HG03521 (cell line): ENCODE data around the gene CNNM2.
"Not testable (repeated sequence)": the region's sequence is repeated elsewhere in the genome, so short reads cannot be mapped to it uniquely, and the experiment has no call there.

ENCODE experiments used
- ATAC-seq: cut with Tn5 transposase; IDR thresholded peaks from one replicate; pipeline ENCODE4 v1.9.1; 2021; ENCODE audit warnings: mild to moderate bottlenecking, moderate library complexity; ENCODE audit not compliant: unreplicated experiment

The CNNM2 gene

GRCh38 chr10:102923601-102924000 is 5.5 kb downstream of the CNNM2 start:
- no peak for ATAC-seq

GRCh38 chr10:102926842-102927241 is 8.7 kb downstream of the CNNM2 start:
- no peak for ATAC-seq

- no peak for ATAC-seq
Measured at GRCh38 chr10:102927311-102928010, 9.4 kb downstream of the CNNM2 start.

DNA sequence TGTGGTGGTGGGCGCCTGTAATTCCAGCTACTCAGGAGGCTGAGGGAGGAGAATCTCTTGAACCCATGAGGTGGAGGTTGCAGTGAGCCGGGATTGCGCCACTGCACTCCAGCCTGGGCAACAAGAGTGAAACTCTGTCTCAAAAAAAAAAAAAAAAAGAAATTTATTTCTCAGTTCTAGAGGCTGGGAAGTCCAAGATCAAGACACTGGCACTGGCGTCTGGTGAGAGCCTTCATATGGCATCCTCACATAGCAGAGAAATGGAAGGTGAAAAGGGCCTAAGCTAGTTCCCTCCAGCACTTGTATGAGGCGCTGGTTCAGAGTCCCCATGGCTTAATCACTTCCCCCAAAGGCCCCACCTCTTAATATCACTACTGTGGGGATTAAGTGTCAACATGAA is 10.3 kb downstream of the CNNM2 start:
- ATAC-seq: not testable (repeated sequence)

- ATAC-seq: no peak
Measured at GRCh38 chr10:102930720-102931119, 12.6 kb downstream of the CNNM2 start.

DNA sequence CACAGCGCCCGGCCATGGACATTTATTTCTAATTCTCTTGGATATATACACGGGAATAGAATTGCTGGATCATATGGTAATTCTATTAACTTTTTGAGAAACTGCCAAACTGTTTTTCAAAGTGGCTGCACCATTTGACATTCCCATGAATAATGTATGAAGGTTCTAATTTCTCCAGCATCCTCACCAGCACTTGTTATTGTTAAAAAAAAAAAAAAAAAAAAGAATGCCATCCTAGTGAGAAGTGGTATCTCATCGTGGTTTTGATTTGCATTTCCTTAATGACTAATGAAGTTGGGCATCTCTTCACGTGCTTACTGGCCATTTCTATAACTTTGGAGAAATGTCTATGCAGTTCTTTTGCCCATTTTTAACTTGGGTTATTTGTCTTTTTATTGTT is 13.5 kb downstream of the CNNM2 start:
- no peak for ATAC-seq

DNA sequence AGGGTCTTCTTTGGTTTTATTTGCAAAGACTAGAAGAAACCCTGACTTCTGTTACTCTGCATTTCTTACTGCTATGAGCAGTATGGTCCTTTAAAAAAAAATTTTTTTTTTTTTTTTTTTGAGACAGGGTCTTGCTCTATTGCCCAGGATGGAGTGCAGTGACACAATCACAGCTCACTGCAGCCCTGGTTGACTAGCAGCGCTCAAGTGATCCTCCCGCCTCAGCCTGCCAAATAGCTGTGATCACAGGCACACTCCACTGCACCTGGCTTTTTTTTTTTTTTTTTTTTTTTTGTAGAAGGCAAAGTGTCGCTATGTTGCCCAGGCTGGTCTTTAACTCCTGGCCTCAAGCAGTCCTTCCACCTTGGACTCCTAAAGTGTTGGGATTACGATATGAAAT is 17.4 kb downstream of the CNNM2 start:
- ATAC-seq: no peak

DNA sequence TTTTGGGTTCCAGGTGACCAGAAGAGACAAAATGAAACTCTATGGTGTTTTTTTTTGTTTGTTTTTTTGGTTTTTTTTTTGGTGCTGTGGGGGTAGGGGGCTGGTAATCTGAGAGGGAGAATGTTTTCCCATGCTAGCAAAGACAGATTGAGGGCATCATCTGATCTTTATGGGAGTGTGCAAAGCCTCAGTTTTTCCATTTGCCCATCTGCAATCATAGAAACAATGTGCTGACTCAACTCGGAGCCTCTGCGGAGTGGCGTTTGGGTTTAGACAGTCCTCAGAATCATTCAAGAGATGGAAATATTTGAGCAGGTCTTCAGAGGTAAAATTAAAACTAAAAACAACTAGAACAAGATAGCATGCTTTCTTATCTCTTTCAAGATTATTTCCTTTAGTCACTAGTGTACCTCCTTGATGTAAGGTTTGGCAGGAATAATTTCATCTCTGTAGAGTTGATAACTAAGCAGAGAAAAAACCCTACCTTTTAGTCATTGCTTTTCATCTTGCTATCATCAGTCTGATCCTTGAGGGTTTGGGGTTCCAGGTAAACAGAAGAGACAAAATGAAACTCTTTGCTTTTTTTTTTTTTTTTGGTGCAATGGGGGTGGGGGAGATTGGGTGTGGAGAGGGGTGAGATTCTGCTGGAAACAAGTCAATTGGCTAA is 18.0 kb downstream of the CNNM2 start:
- ATAC-seq: no peak

DNA sequence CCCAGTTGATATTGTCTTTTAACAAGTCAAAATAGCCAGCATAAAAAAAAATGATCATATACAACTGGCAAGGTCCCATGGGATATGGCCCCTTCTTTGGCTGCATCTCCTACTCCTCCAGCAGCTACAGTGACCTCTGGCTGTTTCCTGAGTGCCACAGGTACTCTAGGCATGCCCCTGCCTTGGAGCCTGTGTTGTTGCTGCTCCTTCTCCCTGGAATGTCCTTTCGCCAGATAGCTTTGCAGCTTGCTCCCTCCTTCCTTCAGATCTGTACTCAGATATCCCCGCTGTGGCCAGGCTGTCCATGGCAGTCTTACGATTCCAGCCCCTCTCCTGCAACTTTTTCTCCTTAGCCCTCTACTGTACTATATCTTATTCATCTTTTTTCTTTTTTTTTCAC is 23.3 kb downstream of the CNNM2 start:
- ATAC-seq: no peak

- ATAC-seq: no peak
Measured at GRCh38 chr10:102945449-102945848, 27.4 kb downstream of the CNNM2 start.

- ATAC-seq: no peak
Measured at GRCh38 chr10:102945962-102946361, 27.9 kb downstream of the CNNM2 start.

GRCh38 chr10:102946992-102947391 is 28.9 kb downstream of the CNNM2 start:
- ATAC-seq: no peak

- ATAC-seq: no peak
Measured at GRCh38 chr10:102948176-102948575, 30.1 kb downstream of the CNNM2 start.

GRCh38 chr10:102948786-102949185 is 30.7 kb downstream of the CNNM2 start:
- ATAC-seq: no peak

GRCh38 chr10:102949916-102950315 is 31.8 kb downstream of the CNNM2 start:
- no peak for ATAC-seq

DNA sequence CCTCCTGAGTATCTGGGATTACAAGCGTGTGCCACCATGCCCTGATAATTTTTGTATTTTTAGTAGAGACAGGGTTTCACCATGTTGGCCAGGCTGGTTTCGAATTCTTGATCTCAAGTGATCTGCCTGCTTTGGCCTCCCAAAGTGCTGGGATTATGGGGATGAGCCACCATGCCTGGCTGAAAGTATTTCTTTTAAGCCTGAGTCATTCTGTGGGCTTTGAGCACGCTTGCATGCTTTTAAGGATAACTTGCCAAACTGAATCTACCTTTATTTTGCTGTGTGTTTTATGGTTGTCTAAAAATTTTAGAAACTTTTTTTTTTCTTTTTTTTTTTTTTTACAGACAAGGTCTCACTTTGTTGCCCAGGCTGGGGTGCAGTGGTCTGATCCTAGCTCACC is 33.2 kb downstream of the CNNM2 start:
- no peak for ATAC-seq

DNA sequence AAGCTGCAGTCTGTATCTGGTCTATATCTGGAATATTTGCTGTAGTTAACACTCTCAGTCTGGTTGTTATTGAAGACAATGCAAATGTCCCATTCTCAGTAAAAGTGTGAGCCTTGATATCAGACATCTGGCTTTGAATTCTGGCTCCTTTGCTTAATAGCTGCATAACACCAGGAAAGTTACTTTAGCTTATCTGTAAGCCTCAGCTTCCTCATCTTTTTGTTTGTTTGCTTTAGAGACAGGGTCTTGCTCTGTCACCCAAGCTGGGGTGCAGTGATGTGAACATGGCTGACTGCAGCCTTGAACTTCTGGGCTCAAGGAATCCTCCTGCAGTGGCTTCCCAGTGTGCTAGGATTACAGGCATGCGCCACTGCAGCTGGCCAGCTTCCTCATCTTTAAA is 41.3 kb downstream of the CNNM2 start:
- no peak for ATAC-seq

GRCh38 chr10:102960157-102960556 is 42.1 kb downstream of the CNNM2 start:
- no peak for ATAC-seq

- no peak for ATAC-seq
Measured at GRCh38 chr10:102962267-102962666, 44.2 kb downstream of the CNNM2 start.

GRCh38 chr10:102962951-102963755 is 45.1 kb downstream of the CNNM2 start:
- ATAC-seq: no peak

GRCh38 chr10:102963756-102964025 is 45.6 kb downstream of the CNNM2 start:
- no peak for ATAC-seq

DNA sequence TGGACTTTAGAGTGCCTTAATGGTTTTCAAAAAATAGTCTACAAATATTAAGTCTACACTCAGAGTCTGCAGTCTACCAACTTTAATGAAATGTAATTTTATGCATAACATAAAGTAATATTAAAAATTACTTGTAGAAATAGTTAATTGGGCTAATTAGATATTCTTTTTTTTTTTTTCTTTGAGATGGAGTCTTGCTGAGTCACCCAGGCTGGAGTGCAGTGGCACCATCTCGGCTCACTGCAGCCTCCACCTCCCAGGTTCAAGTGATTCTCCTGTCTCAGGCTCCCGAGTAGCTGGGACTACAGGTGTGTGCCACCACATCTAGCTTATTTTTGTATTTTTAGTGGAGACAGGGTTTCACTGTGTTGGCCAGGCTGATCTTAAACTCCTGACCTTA is 46.0 kb downstream of the CNNM2 start:
- ATAC-seq: not testable (repeated sequence)
